GM20000 (cell line): ENCODE data around the gene WAS.

Experiments
- DNase-seq: peaks from one replicate; pipeline ENCODE4 v3.0.0; 2012; ENCODE audit warnings: low spot score
- TF ChIP-seq, protein P1 (sequence below): IDR thresholded peaks from 2 replicates; pipeline ENCODE4 v1.5.1; 2012; ENCODE audit warnings: mild to moderate bottlenecking, control low read depth; ENCODE audit errors: extremely low read depth, missing control alignments

The WAS gene

DNA sequence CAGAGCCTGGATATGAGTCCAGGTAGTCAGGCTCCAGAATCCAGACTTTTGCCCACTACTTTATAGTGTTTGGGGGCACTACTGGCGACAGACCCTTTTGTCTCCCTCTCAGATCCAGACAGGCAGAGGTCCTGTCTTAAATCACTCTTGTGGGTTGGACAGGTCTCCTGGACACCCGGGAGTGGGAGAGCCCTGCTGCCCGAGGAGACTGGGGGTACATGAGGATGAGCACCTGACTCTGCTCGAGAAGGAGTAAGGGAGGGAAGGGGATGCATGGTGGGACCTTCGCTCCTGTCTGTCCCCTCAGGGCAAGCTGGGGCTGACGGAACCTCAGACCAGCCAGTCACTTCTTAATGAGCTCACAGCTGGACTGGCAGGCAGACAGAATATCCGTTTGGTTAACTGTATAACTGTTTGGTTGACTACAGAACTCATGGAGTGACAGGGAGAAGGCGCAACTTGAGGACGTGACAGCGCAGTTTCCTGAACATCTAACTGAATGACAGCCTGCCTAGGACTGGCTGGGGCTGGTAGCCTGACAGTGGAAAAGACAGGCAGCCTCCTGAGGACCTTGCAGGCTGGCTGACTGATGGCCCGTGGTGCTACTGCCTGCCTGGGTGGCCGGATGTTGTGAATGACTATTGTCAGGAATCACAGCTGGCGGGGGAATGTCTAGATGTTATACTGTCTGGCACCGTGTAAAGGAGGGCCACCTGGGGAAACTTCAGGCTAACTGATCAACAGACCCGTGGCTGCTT is 11.4 kb downstream of the WAS start:
- DNase-seq, result no peak
- TF ChIP-seq, protein P1, sequence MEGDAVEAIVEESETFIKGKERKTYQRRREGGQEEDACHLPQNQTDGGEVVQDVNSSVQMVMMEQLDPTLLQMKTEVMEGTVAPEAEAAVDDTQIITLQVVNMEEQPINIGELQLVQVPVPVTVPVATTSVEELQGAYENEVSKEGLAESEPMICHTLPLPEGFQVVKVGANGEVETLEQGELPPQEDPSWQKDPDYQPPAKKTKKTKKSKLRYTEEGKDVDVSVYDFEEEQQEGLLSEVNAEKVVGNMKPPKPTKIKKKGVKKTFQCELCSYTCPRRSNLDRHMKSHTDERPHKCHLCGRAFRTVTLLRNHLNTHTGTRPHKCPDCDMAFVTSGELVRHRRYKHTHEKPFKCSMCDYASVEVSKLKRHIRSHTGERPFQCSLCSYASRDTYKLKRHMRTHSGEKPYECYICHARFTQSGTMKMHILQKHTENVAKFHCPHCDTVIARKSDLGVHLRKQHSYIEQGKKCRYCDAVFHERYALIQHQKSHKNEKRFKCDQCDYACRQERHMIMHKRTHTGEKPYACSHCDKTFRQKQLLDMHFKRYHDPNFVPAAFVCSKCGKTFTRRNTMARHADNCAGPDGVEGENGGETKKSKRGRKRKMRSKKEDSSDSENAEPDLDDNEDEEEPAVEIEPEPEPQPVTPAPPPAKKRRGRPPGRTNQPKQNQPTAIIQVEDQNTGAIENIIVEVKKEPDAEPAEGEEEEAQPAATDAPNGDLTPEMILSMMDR, result no peak

DNA sequence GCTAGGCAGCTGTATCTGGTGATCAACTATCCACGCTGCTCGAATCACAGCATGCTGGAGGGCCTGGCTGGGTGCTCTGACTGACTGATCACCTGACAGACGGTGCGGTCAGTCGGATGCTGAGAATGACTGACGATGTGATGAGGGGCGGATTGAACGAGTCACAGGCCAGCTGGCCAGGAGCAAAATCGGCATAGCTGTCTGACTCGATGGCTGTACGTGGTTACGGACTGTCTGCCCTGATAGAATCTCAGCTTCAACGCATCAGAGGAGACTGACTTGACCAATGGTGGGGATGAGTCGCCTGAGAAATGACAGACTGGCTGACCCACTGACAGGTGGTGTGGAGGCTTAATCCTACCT is 11.9 kb downstream of the WAS start:
- DNase-seq, result peak; percentile 31
- TF ChIP-seq, protein P1, result no peak

DNA sequence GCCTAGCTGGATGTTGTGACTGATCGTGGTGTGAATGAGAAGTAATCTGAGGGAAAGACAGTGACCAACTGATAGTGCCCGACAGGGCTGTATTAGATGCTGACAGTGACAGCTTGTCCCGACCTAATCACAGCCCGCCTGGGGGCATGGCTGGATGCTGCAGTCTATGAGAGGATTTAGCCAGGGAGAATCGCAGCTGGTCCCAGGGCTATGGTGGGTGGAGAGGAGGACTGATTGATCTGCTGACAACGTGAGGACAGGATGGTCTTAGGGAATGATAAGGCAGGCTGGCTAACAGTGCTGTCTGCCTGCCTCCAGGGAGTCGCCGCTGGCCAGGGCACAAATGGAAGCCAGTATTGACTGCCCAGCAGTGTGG is 12.3 kb downstream of the WAS start:
- DNase-seq, result peak; percentile 17

GRCh38 chrX:48696301-48696908 is 12.8 kb downstream of the WAS start, which contains the start of gene SUV39H1:
TSS of gene SUV39H1 (plus strand) at chrX:48696734. CDS start at chrX:48696785, 51 bp downstream.
- TF ChIP-seq, protein P1, result no peak
- DNase-seq, result peak; percentile 96

More for the DNA sequence above, 12.3 kb downstream of the WAS start:
- TF ChIP-seq, protein P1, result no peak

DNA sequence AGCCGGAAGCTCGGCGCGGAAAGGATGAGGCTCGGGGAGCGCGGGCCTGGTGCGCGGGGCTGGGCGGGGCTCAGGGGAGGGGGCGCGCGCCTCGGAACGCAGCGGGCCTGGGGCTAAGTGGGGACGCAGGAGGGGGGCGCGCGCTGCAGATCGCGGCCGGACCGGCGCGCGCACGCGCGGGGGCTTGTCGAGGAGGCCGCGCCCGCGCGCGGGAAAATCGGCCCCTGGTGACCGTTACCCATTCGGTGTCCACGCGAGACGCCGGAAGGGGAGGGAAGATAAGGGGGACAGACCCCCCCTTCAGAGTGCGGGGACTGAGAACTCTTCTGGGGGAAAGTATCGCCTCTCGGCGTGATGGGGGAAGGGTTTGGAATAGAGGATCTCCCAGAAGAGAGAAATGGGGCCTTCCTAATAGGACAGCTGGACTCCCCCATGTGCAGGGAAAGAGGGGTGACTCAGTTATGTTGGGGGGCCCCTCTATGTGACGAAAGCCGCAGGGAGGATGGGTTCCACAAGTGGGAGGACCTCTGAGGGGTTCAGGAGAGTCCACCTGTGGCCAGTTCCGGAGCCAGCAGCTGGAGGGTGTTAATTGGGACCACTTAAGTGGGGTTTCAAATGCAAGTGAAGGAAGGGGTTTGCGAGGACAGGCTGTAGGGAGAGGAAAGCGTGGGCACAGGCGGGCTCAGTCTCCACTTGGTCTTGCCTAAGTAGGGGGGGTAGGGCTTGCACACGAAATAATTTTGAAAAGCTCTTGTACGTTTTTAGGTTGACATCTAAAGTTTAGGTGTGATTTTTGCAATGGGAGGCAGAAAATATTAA is 13.5 kb downstream of the WAS start:
- TF ChIP-seq, protein P1, result no peak
- DNase-seq, result peak; percentile 65

DNA sequence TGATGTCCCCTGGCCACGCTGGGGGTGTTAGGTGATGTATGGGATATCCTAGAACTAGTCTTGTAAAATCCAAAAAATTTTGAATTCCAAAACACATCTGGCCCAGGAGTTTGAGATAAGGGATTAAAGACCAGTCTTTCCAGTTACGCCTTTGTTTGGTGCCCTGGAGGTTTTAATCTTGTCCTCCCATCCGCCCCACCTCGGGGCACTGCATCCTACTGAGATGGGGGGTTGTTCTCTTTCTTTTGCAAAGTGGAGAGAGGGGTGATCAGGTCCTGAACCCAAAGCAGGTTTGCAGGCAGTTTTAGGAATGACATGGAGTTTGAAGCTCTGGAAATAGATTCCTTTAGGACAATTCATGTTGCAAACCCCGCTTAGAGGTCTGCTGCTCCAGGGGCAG is 14.7 kb downstream of the WAS start:
- TF ChIP-seq, protein P1, result no peak
- no peak for DNase-seq

- TF ChIP-seq, protein P1, result no peak
- DNase-seq, result no peak
These were observed 16.6 kb downstream of the WAS start for GRCh38 chrX:48700246-48700645.
